ENCODE results near the gene LRRN4CL. TPM values are rescaled to one million over a fixed set of nuclear protein-coding genes. Genes with fewer than 3 reads are reported as not detected.

LRRN4CL gene
- total and polyA plus RNA-seq, 2 of the 4 experiments (the other 2 are of a cell fraction) = 0.36 to 0.84 TPM

DNA sequence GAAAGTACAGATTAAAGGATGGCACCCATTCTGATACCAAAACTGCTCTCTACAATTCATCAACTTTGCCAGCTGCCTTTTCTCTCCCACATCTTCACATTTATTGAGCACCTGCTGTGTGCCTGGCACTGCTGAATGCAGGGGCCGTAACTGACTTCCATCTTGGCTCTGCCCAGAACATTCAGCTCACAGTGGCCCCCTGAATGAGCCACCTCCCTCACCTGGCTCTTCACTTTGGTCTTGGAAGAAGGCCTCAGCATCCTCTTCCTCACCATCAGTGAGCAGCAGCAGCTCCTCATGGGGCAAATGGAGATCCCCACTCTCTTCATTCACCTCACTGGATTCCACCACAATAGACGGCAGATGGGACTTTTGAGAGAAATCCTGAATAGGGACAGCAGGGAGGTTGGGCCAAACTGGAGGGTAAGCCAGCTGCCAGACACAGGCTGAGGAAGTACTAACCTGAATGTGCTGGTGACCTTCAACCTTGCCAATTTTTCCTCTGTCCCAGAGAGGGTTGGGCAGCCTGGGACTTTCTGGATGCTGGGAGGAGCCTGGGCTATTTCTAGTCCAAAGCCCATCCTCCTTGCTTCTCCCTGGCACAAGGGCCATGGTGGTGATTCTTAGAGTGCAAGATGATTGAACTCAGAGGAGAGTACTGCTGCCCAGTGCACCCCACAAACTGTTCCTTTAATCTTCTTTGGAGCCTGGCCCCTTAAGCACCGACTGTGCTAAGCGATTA lies 19.7 kb downstream of the LRRN4CL start:
- Histone ChIP-seq H4K8ac (ENCODE audit: low read depth in 2 of 2, low read length in 2 of 2) (no peak overlapping the region), H3K56ac (ENCODE audit: extremely low read depth, insufficient read depth, low read length) (no peak overlapping the region), H2BK5ac (ENCODE audit: low read depth, low read length, poor library complexity, severe bottlenecking) (no peak overlapping the region), H3K79me1 (ENCODE audit: low read depth in 1 of 2, low read length in 2 of 2) (peaks cover 34 to 72% of the 10 kb centered on the region in 2 experiments), H3K9ac (ENCODE audit: low read depth, low read length) (no peak overlapping the region), H3K27me3 (ENCODE audit: control insufficient read depth, insufficient read depth, low read length) (no peaks in the 10 kb centered on the region), H3K4me2 (ENCODE audit: low read depth, low read length) (no peak overlapping the region), H3K4ac (ENCODE audit: low read depth, low read length) (no peak overlapping the region), H3K9me1 (ENCODE audit: insufficient read depth, low read length) (peaks cover 9% of the 10 kb centered on the region), H3K27ac (ENCODE audit: insufficient read depth, low read length) (no peak overlapping the region), H3K36me3 (ENCODE audit: control insufficient read depth, insufficient read depth, low read length) (peaks cover 16% of the 10 kb centered on the region), H2BK120ac (ENCODE audit: low read depth, low read length) (no peak overlapping the region), H3K9me3 (ENCODE audit: control insufficient read depth, insufficient read depth, low read length) (no peaks in the 10 kb centered on the region), H2BK15ac (ENCODE audit: low read depth, low read length) (no peak overlapping the region), H4K91ac (ENCODE audit: insufficient read depth, low read depth, low read length) (no peak overlapping the region), H2AK9ac (replicated peaks; ENCODE audit: low read depth, low read length, poor library complexity) (no peak overlapping the region), H4K20me1 (ENCODE audit: insufficient read depth, low read length) (peaks cover 18% of the 10 kb centered on the region), H3K18ac (ENCODE audit: low read depth, low read length) (no peak overlapping the region), H2AFZ (replicated peaks; ENCODE audit: low read length, poor library complexity) (no peak overlapping the region), H2AK5ac (ENCODE audit: low read depth, low read length) (peak overlapping the region; percentile 21), H3K23ac (ENCODE audit: low read depth, low read length) (no peak overlapping the region), H2BK20ac (ENCODE audit: low read depth, low read length) (no peak overlapping the region), H3K14ac (replicated peaks; ENCODE audit: low read depth, low read length) (no peak overlapping the region), H3K4me1 (ENCODE audit: control insufficient read depth, insufficient read depth, low read length) (peaks cover 11% of the 10 kb centered on the region), H4K5ac (ENCODE audit: low read depth, low read length) (no peak overlapping the region), H3K4me3 (ENCODE audit: insufficient read depth, low read depth, low read length) (no peak overlapping the region)
- ATAC-seq (ENCODE audit: low read depth) (no peak), DNase-seq (no peak)
- POLR2A ChIA-PET (ENCODE audit: unreplicated experiment) = interaction anchor here (0.6 to 1.6 kb wide), 2 partner anchors 11 to 250 kb away, joined by 3 to 10 read pairs; no protein-coding TSS in a partner anchor
- CTCF ChIA-PET = interaction anchor here (1.0 kb wide), 1 partner anchor 12 kb away, joined by 3 read pairs; no protein-coding TSS in a partner anchor
- BruUV-seq (replicated peaks) = no TSS peak
- 100% methylated on average over 1 of the region's 4 CpGs; no CpG with 5 or more reads in 1 of the 2 experiments for WGBS, 2 experiments (ENCODE audit: extremely low coverage in 2 of 2, insufficient read length in 1 of 2)
- TF ChIP-seq MXI1 (IDR thresholded peaks at IDR 0.05; ENCODE audit: borderline replicate concordance, low read depth, low read length) = no peak
- no peak for TF ChIP-seq NFE2L2 (IDR thresholded peaks at IDR 0.05; ENCODE audit: low read depth, low read length)
- TF ChIP-seq MAFK (IDR thresholded peaks at IDR 0.05; ENCODE audit: low read depth, low read length) = no peak
- in situ Hi-C loops (cut with MboI; ENCODE audit: low sequenced_read_pairs) = no loop called here
- intact Hi-C loops (cut with micrococcal nuclease) = no loop called here
- dilution Hi-C loops (cut with HindIII; ENCODE audit: low sequenced_read_pairs, unreplicated experiment) = no loop called here
